GM19193 (cell line): Measurements from ENCODE around the gene HOXB8.

ENCODE experiments used
- POLR2A ChIP-seq: IDR thresholded peaks from 4 replicates; pipeline ENCODE4 v1.6.1; 2011; ENCODE audit not compliant: insufficient read depth, insufficient read length; ENCODE audit errors: extremely low read depth

Gene HOXB8

GRCh38 chr17:48569674-48570324, 45.3 kb downstream of the HOXB8 start:
- TF ChIP-seq POLR2A: no peak

DNA sequence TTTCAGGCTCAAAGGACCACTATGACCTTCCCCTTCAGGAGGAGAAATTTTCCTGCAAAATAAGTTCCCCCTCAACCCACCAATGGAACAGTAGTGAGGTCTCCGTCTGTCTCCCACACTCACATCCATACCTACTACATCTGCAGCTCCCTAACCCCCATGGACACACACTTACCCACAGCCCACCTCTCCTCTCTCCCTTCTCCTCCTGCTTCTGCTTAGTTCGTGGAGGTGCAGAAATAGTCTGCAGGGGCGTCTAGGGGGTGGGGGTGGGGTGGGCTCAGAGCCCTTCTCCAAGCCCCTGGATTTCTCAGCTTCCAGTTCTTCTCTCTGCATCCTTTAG, 45.9 kb downstream of the HOXB8 start:
- no peak for TF ChIP-seq POLR2A

DNA sequence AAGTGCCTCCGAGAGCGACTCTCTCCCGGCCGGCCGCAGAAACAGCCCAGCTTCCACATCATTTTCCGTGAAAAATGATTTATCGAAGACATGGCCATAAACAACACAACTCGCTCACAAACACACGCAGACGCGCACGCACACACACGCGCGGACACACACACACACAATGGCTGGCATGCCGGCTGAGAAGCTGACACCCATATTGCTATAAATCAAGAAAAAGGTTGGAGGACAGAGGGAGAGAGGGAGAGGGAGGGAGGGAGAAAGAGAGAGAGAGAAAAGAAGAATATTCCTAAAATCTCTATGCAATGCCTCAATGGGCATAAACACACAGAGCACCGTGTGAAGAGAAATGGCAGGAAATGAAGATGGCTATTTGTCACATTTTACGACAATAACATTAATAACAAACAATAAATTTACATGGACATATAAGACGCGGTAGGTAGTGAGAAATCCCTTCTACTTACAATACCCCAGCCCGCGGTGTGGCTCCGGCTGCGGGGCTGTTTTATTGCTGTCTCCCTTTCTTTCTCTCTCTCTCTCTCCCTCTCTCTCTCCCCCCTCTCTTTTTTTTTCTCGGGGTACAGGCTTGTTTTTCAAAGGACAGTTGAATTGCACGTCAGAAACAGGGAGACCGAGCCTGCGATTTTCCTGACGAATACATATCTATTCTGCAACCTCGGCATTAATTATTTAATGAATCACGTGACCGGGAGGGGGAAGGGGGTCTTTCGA, 46.4 kb downstream of the HOXB8 start:
- no peak for TF ChIP-seq POLR2A

DNA sequence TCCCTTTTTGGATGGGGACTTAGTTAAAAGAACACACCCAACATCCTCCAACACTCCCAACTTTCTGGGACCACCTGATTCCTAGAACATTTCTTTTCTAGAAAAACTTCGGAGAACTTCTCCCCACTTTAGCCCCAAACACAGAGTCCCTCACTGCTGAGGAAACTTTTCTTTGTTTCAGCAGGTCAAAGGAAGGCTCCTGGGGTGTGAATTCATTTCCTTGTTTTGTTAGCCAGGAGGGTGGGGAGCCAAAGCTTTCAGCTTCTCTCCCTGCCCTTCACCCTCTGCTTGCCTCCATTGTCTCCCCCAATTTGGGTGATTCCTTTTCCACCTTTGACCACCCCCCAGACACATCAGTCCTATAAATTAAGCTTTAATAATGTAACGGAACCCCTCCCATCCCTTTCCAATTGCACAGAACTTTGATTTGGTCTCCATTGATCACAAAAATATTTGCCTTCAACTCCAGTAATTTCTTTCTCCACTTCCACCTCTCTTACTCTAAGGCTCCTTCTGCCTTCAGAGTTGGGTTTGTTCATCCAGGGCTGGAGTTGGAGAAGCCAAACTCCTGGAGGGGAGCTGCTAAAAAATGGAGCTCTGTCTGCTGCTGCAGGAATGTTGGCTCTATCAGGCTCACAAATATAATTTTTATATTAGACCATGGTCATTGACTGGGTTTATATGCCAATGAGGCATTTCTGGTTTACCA, 47.3 kb downstream of the HOXB8 start:
- no peak for TF ChIP-seq POLR2A

- TF ChIP-seq POLR2A: no peak
Observed at GRCh38 chr17:48567209-48567608, 47.9 kb downstream of the HOXB8 start.

GRCh38 chr17:48566717-48567116, 48.4 kb downstream of the HOXB8 start:
- no peak for TF ChIP-seq POLR2A

GRCh38 chr17:48565925-48566710, 49.0 kb downstream of the HOXB8 start:
- no peak for TF ChIP-seq POLR2A

GRCh38 chr17:48565022-48565554, 50.0 kb downstream of the HOXB8 start:
- no peak for TF ChIP-seq POLR2A

DNA sequence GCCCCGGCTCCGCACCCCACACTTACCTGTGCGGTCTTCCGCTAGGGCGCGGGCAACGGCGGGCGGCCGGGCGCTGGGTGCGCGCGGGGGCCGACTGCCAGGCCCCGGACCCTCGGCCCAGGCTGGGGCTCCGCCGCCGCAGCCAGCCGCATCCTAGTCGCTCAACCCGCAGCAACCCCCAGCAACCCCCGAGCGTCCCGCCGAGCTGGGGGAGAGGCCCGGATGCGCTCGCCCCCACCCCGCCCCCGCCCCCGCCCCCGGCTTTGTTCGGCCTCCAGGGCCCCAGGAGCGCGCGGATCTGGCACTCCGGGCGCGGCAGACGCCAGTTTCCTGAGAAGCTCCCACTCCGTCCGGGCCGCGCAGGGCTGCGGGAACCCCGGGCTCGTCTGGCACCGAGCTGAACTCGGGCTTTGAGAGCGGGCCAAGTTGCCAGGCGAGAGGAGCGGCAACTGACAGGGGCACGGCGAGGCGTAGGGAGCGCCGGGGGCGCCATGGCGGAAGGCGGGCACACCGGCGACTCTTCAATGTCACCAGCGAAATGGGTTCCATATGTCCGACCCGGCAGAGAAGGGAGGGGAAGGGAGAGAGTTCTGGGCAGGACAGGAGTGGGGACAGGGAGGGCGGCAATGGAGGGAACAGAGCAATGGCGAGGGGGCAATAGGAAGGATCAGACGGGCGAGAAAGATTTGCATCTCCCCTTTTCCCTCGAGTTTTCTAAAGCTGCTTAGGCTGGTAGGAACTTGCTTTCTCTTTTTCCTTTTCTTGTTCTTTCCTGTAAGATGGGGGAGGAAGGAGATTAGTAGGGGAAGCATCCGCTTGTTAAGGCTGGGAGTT, 50.7 kb downstream of the HOXB8 start:
- TF ChIP-seq POLR2A: no peak

DNA sequence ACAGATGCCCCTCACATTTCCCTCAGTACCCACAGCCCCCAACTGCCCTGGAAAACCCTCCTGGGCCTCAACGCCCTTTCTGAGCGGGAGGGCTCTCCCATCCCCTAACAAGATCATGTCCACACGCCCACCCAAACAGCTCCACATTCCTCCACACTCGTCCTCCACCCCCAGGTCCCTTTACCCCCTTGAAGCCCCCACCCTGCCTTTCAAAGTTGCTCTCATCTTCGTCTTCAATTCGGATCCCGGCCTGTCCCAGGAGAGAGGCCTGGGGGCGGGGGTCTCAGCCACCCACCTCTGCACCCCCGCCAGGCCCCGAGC, 51.3 kb downstream of the HOXB8 start:
- no peak for TF ChIP-seq POLR2A

DNA sequence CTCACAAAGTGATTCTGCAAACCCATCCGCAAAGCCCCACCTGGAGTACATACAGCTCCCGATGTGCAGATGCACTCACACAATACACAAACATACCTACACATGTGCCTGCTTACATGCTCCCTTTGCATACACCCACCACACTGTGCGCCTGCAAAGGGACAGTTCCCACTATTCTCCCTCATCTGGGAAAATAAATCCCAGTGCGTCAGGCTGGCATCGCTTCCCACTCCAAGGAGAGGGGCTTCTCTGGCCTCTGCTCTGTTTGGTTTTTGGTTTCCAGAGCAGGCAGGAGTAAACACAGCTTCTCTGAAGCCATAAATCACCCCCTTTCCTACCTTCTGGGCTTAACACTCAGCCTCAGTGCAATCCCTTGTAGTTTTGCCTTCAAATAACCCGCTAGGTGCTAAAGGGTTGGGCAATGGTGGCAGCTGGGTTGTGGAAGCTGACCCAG, 51.7 kb downstream of the HOXB8 start:
- no peak for TF ChIP-seq POLR2A

DNA sequence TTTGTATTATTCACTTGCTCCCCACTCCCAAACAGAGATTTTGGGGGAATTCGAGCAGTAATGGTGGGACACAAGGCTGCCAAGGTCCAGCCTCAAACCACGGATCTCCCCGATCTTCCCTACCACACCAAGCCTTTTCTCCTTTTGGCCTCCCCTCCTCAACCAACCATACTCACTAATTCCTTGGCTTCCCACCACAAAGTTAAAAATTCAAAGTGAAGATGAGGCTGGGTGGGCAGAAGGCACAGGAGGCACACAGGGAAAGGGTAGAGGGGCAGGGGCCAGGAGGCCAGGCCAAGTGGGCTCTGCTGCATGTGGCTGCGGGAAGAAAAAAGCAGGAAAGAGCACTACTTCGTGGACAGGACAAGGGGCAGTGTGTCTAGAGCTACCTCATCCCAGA, 52.2 kb downstream of the HOXB8 start:
- TF ChIP-seq POLR2A: no peak
